Loucy (cell line): ENCODE results near the gene SLAIN1.

ENCODE experiments used
- H2AFZ ChIP-seq: fragments of 200-600 bp; sonication (generic); 2 replicates; pipeline ENCODE4 v1.6.0; 2016; ENCODE audit warnings: antibody characterized with exemption, mild to moderate bottlenecking, low read length, moderate library complexity
- H3F3A ChIP-seq: fragments of 200-600 bp; 2 replicates; pipeline ENCODE4 v1.6.0; 2016; ENCODE audit warnings: antibody characterized with exemption, low read depth, mild to moderate bottlenecking
- H3K27me3 ChIP-seq: fragments of 200-600 bp; sonication (generic); 2 replicates; pipeline ENCODE4 v1.6.1; 2014; ENCODE audit warnings: low read length, mild to moderate bottlenecking; ENCODE audit not compliant: insufficient read depth, poor library complexity, severe bottlenecking
- H3K36me3 ChIP-seq: fragments of 200-600 bp; sonication (generic); 2 replicates; pipeline ENCODE4 v1.6.1; 2016; ENCODE audit warnings: low read length; ENCODE audit not compliant: insufficient read depth
- H3K4me1 ChIP-seq: fragments of 200-600 bp; sonication (generic); 2 replicates; pipeline ENCODE4 v1.5.1; 2014; ENCODE audit warnings: low read length, mild to moderate bottlenecking; ENCODE audit not compliant: insufficient read depth, poor library complexity, severe bottlenecking
- H3K4me2 ChIP-seq: fragments of 200-600 bp; sonication (generic); 2 replicates; pipeline ENCODE4 v1.6.0; 2014; ENCODE audit warnings: antibody characterized with exemption, low read length, low read depth, mild to moderate bottlenecking; ENCODE audit not compliant: poor library complexity, severe bottlenecking
- H3K4me3 ChIP-seq: fragments of 200-600 bp; sonication (generic); 2 replicates; pipeline ENCODE4 v1.5.1; 2014; ENCODE audit warnings: low read length, mild to moderate bottlenecking, mixed read lengths; ENCODE audit not compliant: poor library complexity, severe bottlenecking
- H3K79me2 ChIP-seq: fragments of 200-600 bp; sonication (generic); 2 replicates; pipeline ENCODE4 v1.6.1; 2014; ENCODE audit warnings: low read length; ENCODE audit not compliant: insufficient read depth
- H3K9ac ChIP-seq: fragments of 200-600 bp; sonication (generic); 2 replicates; pipeline ENCODE4 v1.6.0; 2014; ENCODE audit warnings: mild to moderate bottlenecking, low read depth, low read length, moderate library complexity; ENCODE audit not compliant: poor library complexity, severe bottlenecking
- H3K9me2 ChIP-seq: fragments of 200-600 bp; sonication (generic); replicated peaks from 2 replicates; pipeline ENCODE4 v1.6.1; 2016; ENCODE audit warnings: low read depth, low read length, mixed read lengths
- H3K9me3 ChIP-seq: fragments of 200-600 bp; sonication (generic); 2 replicates; pipeline ENCODE4 v1.6.1; 2014; ENCODE audit warnings: mild to moderate bottlenecking, antibody characterized with exemption, low read length, low read depth; ENCODE audit not compliant: insufficient read depth
- H4K20me1 ChIP-seq: fragments of 200-600 bp; sonication (generic); 2 replicates; pipeline ENCODE4 v1.6.0; 2014; ENCODE audit warnings: antibody characterized with exemption, low read length, mild to moderate bottlenecking; ENCODE audit not compliant: insufficient read depth, poor library complexity, severe bottlenecking
- CTCF ChIP-seq: fragments of 200-600 bp; sonication (generic); conservative IDR thresholded peaks from 2 replicates; pipeline ENCODE4 v1.5.1; 2014; ENCODE audit warnings: mild to moderate bottlenecking, antibody characterized with exemption, low read length
- EZH2phosphoT487 ChIP-seq: fragments of 200-600 bp; IDR thresholded peaks from 2 replicates; pipeline ENCODE4 v1.6.1; 2018; ENCODE audit warnings: antibody characterized with exemption, mild to moderate bottlenecking, moderate library complexity, borderline replicate concordance

Gene SLAIN1

GRCh38 chr13:77701305-77701704, 3.8 kb downstream of the SLAIN1 start:
- Histone ChIP-seq H3K4me2 (no peak overlapping the region), H3K4me3 (no peak overlapping the region), H2AFZ (no peak overlapping the region), H3K4me1 (no peaks in the 10 kb centered on the region), H4K20me1 (no peaks in the 10 kb centered on the region), H3K36me3 (no peaks in the 10 kb centered on the region), H3K27me3 (no peaks in the 10 kb centered on the region), H3K9me3 (no peaks in the 10 kb centered on the region), H3F3A (no peaks in the 10 kb centered on the region), H3K9ac (no peak overlapping the region), H3K79me2 (no peaks in the 10 kb centered on the region), H3K9me2 (no peaks in the 10 kb centered on the region)
- no peak for TF ChIP-seq EZH2phosphoT487
- no peak for TF ChIP-seq CTCF

- H3K27me3 ChIP-seq = no peaks in the 10 kb centered on the region
- H3K4me3 ChIP-seq = no peak overlapping the region
- no peaks in the 10 kb centered on the region for H3K9me2 ChIP-seq
- H3K4me2 ChIP-seq = no peak overlapping the region
- no peaks in the 10 kb centered on the region for H3K36me3 ChIP-seq
- no peak overlapping the region for H3K9ac ChIP-seq
- H3K79me2 ChIP-seq = no peaks in the 10 kb centered on the region
- H3F3A ChIP-seq = no peaks in the 10 kb centered on the region
- no peaks in the 10 kb centered on the region for H4K20me1 ChIP-seq
- TF ChIP-seq EZH2phosphoT487 (no peak), CTCF (no peak)
- no peak overlapping the region for H2AFZ ChIP-seq
- H3K9me3 ChIP-seq = no peaks in the 10 kb centered on the region
- H3K4me1 ChIP-seq = no peaks in the 10 kb centered on the region
Observed at GRCh38 chr13:77702366-77702765, 4.9 kb downstream of the SLAIN1 start.

GRCh38 chr13:77703408-77703807, 5.9 kb downstream of the SLAIN1 start:
- H3K9me3 ChIP-seq = no peaks in the 10 kb centered on the region
- no peaks in the 10 kb centered on the region for H3K79me2 ChIP-seq
- H3K9me2 ChIP-seq = no peaks in the 10 kb centered on the region
- no peak for TF ChIP-seq CTCF
- no peak for TF ChIP-seq EZH2phosphoT487
- no peaks in the 10 kb centered on the region for H3K27me3 ChIP-seq
- no peak overlapping the region for H2AFZ ChIP-seq
- no peaks in the 10 kb centered on the region for H4K20me1 ChIP-seq
- H3K36me3 ChIP-seq = no peaks in the 10 kb centered on the region
- no peaks in the 10 kb centered on the region for H3K4me1 ChIP-seq
- H3K4me2 ChIP-seq = no peak overlapping the region
- no peaks in the 10 kb centered on the region for H3F3A ChIP-seq
- H3K4me3 ChIP-seq = no peak overlapping the region
- no peak overlapping the region for H3K9ac ChIP-seq
